Lower lobe of right lung (tissue), 2 donors: Measurements from ENCODE around the gene CKLF. TPM values are rescaled to one million over a fixed set of nuclear protein-coding genes. Genes with fewer than 3 reads are reported as not detected.
"Not testable (repeated sequence)": the region's sequence is repeated elsewhere in the genome, so short reads cannot be mapped to it uniquely, and the experiment has no call there.

Source experiments
- ATAC-seq, 2 donors: fragments of 200-7000 bp; cut with Tn5 transposase; one replicate each; pipeline ENCODE4 v1.9.1; 2020 to 2022; ENCODE audit warnings: mild to moderate bottlenecking in 2 of 2, moderate library complexity in 2 of 2
- DNase-seq: peaks from one replicate; pipeline ENCODE4 v3.0.0-alpha.2; 2020
- H3K27ac ChIP-seq: fragments of 200-600 bp; one replicate; pipeline ENCODE4 v1.8.0; 2022
- H3K27me3 ChIP-seq: fragments of 200-600 bp; one replicate; pipeline ENCODE4 v1.8.0; 2022; ENCODE audit warnings: low read depth
- H3K36me3 ChIP-seq: fragments of 200-600 bp; one replicate; pipeline ENCODE4 v1.8.0; 2022; ENCODE audit warnings: mild to moderate bottlenecking
- H3K4me1 ChIP-seq: fragments of 200-600 bp; one replicate; pipeline ENCODE4 v1.8.0; 2022
- H3K4me3 ChIP-seq: fragments of 200-600 bp; one replicate; pipeline ENCODE4 v1.8.0; 2022; ENCODE audit warnings: mild to moderate bottlenecking
- H3K9me3 ChIP-seq: fragments of 200-600 bp; one replicate; pipeline ENCODE4 v1.8.0; 2022
- CTCF ChIP-seq: fragments of 200-600 bp; IDR thresholded peaks from one replicate; pipeline ENCODE4 v1.8.0; 2022; ENCODE audit warnings: antibody characterized with exemption, mild to moderate bottlenecking
- intact Hi-C: fragments of 100-400 bp; cut with DNase I; formaldehyde crosslinking; loops from one replicate; pipeline ENCODE4 v1.11.0; 2022
- total RNA-seq: library from RNA; stranded (reverse); fragmentation: NEBNext Ultra II Directional; extraction: Animal tissue kit (Norgen Biotek cat#: 25700); gene quantifications from one replicate; pipeline ENCODE4 v1.2.1, GENCODE V29; 2021
- donor health status: DM: no; HTN: yes; CAD: no; lungs with severe emphysema.

CKLF gene
- total RNA-seq, 1 donor from 2014 or later = 64.9 TPM

- intact Hi-C loops = no loop called here
- Histone ChIP-seq H3K36me3 (peaks cover 16% of the 10 kb centered on the region), H3K4me1 (peaks cover 33% of the 10 kb centered on the region), H3K27me3 (no peaks in the 10 kb centered on the region), H3K9me3 (no peaks in the 10 kb centered on the region), H3K27ac (peak overlapping the region; percentile 89), H3K4me3 (peak overlapping the region; percentile 74)
- ATAC-seq = peak; percentile 59 to 63
- peak; percentile 69 for DNase-seq
- no peak for TF ChIP-seq CTCF
Measured at GRCh38 chr16:66605177-66605978, 53.0 kb downstream of the CKLF start.

GRCh38 chr16:66605979-66606751, 53.8 kb downstream of the CKLF start:
- Histone ChIP-seq H3K36me3 (peaks cover 24% of the 10 kb centered on the region), H3K27ac (peak overlapping the region; percentile 89), H3K27me3 (no peaks in the 10 kb centered on the region), H3K4me1 (peaks cover 33% of the 10 kb centered on the region), H3K9me3 (no peaks in the 10 kb centered on the region), H3K4me3 (peak overlapping the region; percentile 74)
- TF ChIP-seq CTCF = no peak
- intact Hi-C loops = no loop called here
- ATAC-seq (no peak), DNase-seq (no peak)

- no peak overlapping the region for H3K4me3 ChIP-seq
- intact Hi-C loops = no loop called here
- H3K9me3 ChIP-seq = no peaks in the 10 kb centered on the region
- no peaks in the 10 kb centered on the region for H3K27me3 ChIP-seq
- peaks cover 48% of the 10 kb centered on the region for H3K36me3 ChIP-seq
- DNase-seq (peak; percentile 93), ATAC-seq (peak; percentile 75 to 79)
- H3K4me1 ChIP-seq = peaks cover 30% of the 10 kb centered on the region
- no peak overlapping the region for H3K27ac ChIP-seq
- TF ChIP-seq CTCF = peak; percentile 89
Measured at GRCh38 chr16:66608241-66609138, 56.1 kb downstream of the CKLF start.

- Histone ChIP-seq H3K9me3 (no peaks in the 10 kb centered on the region), H3K4me1 (peaks cover 27% of the 10 kb centered on the region), H3K27ac (no peak overlapping the region), H3K36me3 (peaks cover 54% of the 10 kb centered on the region), H3K4me3 (no peak overlapping the region), H3K27me3 (no peaks in the 10 kb centered on the region)
- intact Hi-C loops = no loop called here
- TF ChIP-seq CTCF = no peak
- DNase-seq (no peak), ATAC-seq (no peak)
Measured at GRCh38 chr16:66609139-66609510, 56.7 kb downstream of the CKLF start.

GRCh38 chr16:66610111-66610820, 57.9 kb downstream of the CKLF start:
- Histone ChIP-seq H3K4me3 (no peak overlapping the region), H3K27me3 (no peaks in the 10 kb centered on the region), H3K4me1 (peaks cover 27% of the 10 kb centered on the region), H3K36me3 (peaks cover 65% of the 10 kb centered on the region), H3K9me3 (no peaks in the 10 kb centered on the region), H3K27ac (no peak overlapping the region)
- ATAC-seq (no peak), DNase-seq (no peak)
- no peak for TF ChIP-seq CTCF
- intact Hi-C loops = no loop called here

- H3K27me3 ChIP-seq, ATAC-seq, intact Hi-C loops, H3K27ac ChIP-seq, H3K4me3 ChIP-seq, DNase-seq, H3K9me3 ChIP-seq: not testable (repeated sequence)
- Histone ChIP-seq H3K4me1 (peaks cover 15% of the 10 kb centered on the region), H3K36me3 (peaks cover 68% of the 10 kb centered on the region)
Measured at GRCh38 chr16:66611911-66612310, 59.5 kb downstream of the CKLF start.
